ENCODE data around the gene ZNF223.
A peak's percentile ranks its signal among the peaks of the same experiment; 100 is the strongest.

The ZNF223 gene

GRCh38 chr19:44051650-44052402 lies at the start of gene ZNF223:
ZNF223 (plus strand) TSS chr19:44052036; CDS start chr19:44055177, 3,141 bp downstream.
- peak; percentile 67 to 69 for DNase-seq

- DNase-seq, result no peak
These were observed 49.6 kb upstream of the ZNF223 start for GRCh38 chr19:44002212-44002565.

- DNase-seq, result peak; percentile 80 to 84
These were observed 49.0 kb upstream of the ZNF223 start, which contains the start of gene ZNF230 for GRCh38 chr19:44002566-44003460. ZNF230 (plus strand) TSS chr19:44002957; CDS start chr19:44007079, 4,122 bp downstream.

- DNase-seq, result peak; percentile 25 to 31
These were observed 48.3 kb upstream of the ZNF223 start for GRCh38 chr19:44003461-44004009.

GRCh38 chr19:44005973-44006372 lies 45.9 kb upstream of the ZNF223 start:
- no peak for DNase-seq

- no peak for DNase-seq
These were observed 44.4 kb upstream of the ZNF223 start for GRCh38 chr19:44007473-44007872.

- no peak for DNase-seq
These were observed 41.4 kb upstream of the ZNF223 start for GRCh38 chr19:44010468-44010867.

- no peak for DNase-seq
These were observed 32.3 kb upstream of the ZNF223 start for GRCh38 chr19:44019498-44019897.

GRCh38 chr19:44021221-44021620 lies 30.6 kb upstream of the ZNF223 start:
- no peak for DNase-seq

GRCh38 chr19:44024900-44025216 lies 27.0 kb upstream of the ZNF223 start:
- no peak for DNase-seq

GRCh38 chr19:44025217-44025936 lies 26.5 kb upstream of the ZNF223 start, which contains the start of gene ZNF222:
ZNF222 (plus strand) TSS chr19:44025379; CDS start chr19:44025437, 58 bp downstream.
- peak; percentile 83 to 84 for DNase-seq

GRCh38 chr19:44026622-44027021 lies 25.2 kb upstream of the ZNF223 start:
- DNase-seq, result no peak

GRCh38 chr19:44032001-44032610 lies 19.7 kb upstream of the ZNF223 start:
- DNase-seq, result no peak

GRCh38 chr19:44042147-44042546 lies 9.7 kb upstream of the ZNF223 start:
- DNase-seq, result no peak

GRCh38 chr19:44050740-44051649 lies 841 bp upstream of the ZNF223 start:
- DNase-seq, result peak; percentile 29 to 41

- no peak for DNase-seq
These were observed 4.0 kb downstream of the ZNF223 start for GRCh38 chr19:44055870-44056269.

- no peak for DNase-seq
These were observed 7.4 kb downstream of the ZNF223 start for GRCh38 chr19:44059229-44059628.

- no peak for DNase-seq
These were observed 9.2 kb downstream of the ZNF223 start for GRCh38 chr19:44061038-44061437.

GRCh38 chr19:44066305-44066704 lies 14.5 kb downstream of the ZNF223 start:
- no peak for DNase-seq

GRCh38 chr19:44069415-44069814 lies 17.6 kb downstream of the ZNF223 start:
- no peak for DNase-seq

- DNase-seq, result peak; percentile 84 to 86
These were observed 20.1 kb downstream of the ZNF223 start, which contains the start of gene ZNF284 for GRCh38 chr19:44071824-44072542. ZNF284 (plus strand) TSS chr19:44072159; CDS start chr19:44076390, 4,231 bp downstream.
